Large intestine (tissue), 3 donors: Measurements from ENCODE around the gene CYP2E1. TPM values are rescaled to one million over a fixed set of nuclear protein-coding genes. Genes with fewer than 3 reads are reported as not detected.

Experiments used
- DNase-seq, 2 donors: peaks; one replicate each; pipeline versions ENCODE4 v3.0.0 to v3.0.0-alpha.2; 2013
- H3K27ac ChIP-seq: one replicate; pipeline ENCODE4 v1.5.1; 2013; ENCODE audit warnings: low read length
- H3K27me3 ChIP-seq: 2 replicates; pipeline ENCODE4 v1.6.1; 2013; ENCODE audit warnings: low read length; ENCODE audit not compliant: control insufficient read depth, insufficient read depth
- H3K36me3 ChIP-seq: 2 replicates; pipeline ENCODE4 v1.6.1; 2013; ENCODE audit warnings: low read length; ENCODE audit not compliant: control insufficient read depth, insufficient read depth
- H3K4me1 ChIP-seq: one replicate; pipeline ENCODE4 v1.6.1; 2013; ENCODE audit warnings: low read length; ENCODE audit not compliant: control insufficient read depth, insufficient read depth
- H3K4me3 ChIP-seq: one replicate; pipeline ENCODE4 v1.5.1; 2013; ENCODE audit warnings: low read length
- H3K9me3 ChIP-seq: one replicate; pipeline ENCODE4 v1.6.1; 2013; ENCODE audit warnings: mild to moderate bottlenecking, low read depth, low read length, moderate library complexity; ENCODE audit not compliant: control insufficient read depth
- WGBS: methylation state at CpG from one replicate; pipeline ENCODE4 v1.1.5; 2013; ENCODE audit warnings: low lambda C conversion rate; ENCODE audit not compliant: insufficient coverage; 5-methylcytosine and 5-hydroxymethylcytosine counted together
- polyA plus RNA-seq: library from polyadenylated mRNA; unstranded; fragments of 120-200 nt; gene quantifications from one replicate; pipeline ENCODE4 v1.2.1, GENCODE V29; 2013

The CYP2E1 gene
- polyA plus RNA-seq, 1 donor, result 1.3 TPM

- no peak for DNase-seq
- no CpG with 5 or more reads among the region's 1 CpG for WGBS
- H3K27ac ChIP-seq, result no peak overlapping the region
- no peak overlapping the region for H3K4me3 ChIP-seq
- H3K27me3 ChIP-seq, result no peaks in the 10 kb centered on the region
- H3K9me3 ChIP-seq, result no peaks in the 10 kb centered on the region
- H3K4me1 ChIP-seq, result no peaks in the 10 kb centered on the region
- H3K36me3 ChIP-seq, result no peaks in the 10 kb centered on the region
Observed at GRCh38 chr10:133544506-133544905, 17.3 kb downstream of the CYP2E1 start.

GRCh38 chr10:133554600-133554999, 27.4 kb downstream of the CYP2E1 start:
- Histone ChIP-seq H3K27me3 (no peaks in the 10 kb centered on the region), H3K27ac (no peak overlapping the region), H3K4me3 (no peak overlapping the region), H3K4me1 (no peaks in the 10 kb centered on the region), H3K9me3 (no peaks in the 10 kb centered on the region), H3K36me3 (no peaks in the 10 kb centered on the region)
- no CpG with 5 or more reads among the region's 4 CpGs for WGBS
- DNase-seq, result no peak

GRCh38 chr10:133555521-133555920, 28.4 kb downstream of the CYP2E1 start:
- H3K27ac ChIP-seq, result no peak overlapping the region
- no CpG with 5 or more reads among the region's 8 CpGs for WGBS
- no peaks in the 10 kb centered on the region for H3K27me3 ChIP-seq
- H3K9me3 ChIP-seq, result no peaks in the 10 kb centered on the region
- no peak overlapping the region for H3K4me3 ChIP-seq
- no peak for DNase-seq
- no peaks in the 10 kb centered on the region for H3K36me3 ChIP-seq
- H3K4me1 ChIP-seq, result no peaks in the 10 kb centered on the region

- Histone ChIP-seq H3K27me3 (no peaks in the 10 kb centered on the region), H3K27ac (no peak overlapping the region), H3K4me1 (no peaks in the 10 kb centered on the region), H3K9me3 (no peaks in the 10 kb centered on the region), H3K36me3 (no peaks in the 10 kb centered on the region), H3K4me3 (no peak overlapping the region)
- WGBS, result 67% methylated on average over 1 of the region's 3 CpGs
- DNase-seq, result no peak
Observed at GRCh38 chr10:133557381-133557780, 30.2 kb downstream of the CYP2E1 start.

GRCh38 chr10:133559216-133559615, 32.1 kb downstream of the CYP2E1 start:
- Histone ChIP-seq H3K36me3 (no peaks in the 10 kb centered on the region), H3K9me3 (no peaks in the 10 kb centered on the region), H3K27me3 (no peaks in the 10 kb centered on the region), H3K27ac (no peak overlapping the region), H3K4me3 (no peak overlapping the region), H3K4me1 (no peaks in the 10 kb centered on the region)
- 60% methylated on average over 1 of the region's 11 CpGs for WGBS
- DNase-seq, result no peak

GRCh38 chr10:133564816-133565215, 37.7 kb downstream of the CYP2E1 start:
- no peaks in the 10 kb centered on the region for H3K36me3 ChIP-seq
- peaks cover 2% of the 10 kb centered on the region for H3K27me3 ChIP-seq
- no CpG with 5 or more reads among the region's 12 CpGs for WGBS
- no peak overlapping the region for H3K4me3 ChIP-seq
- H3K9me3 ChIP-seq, result peaks cover 35% of the 10 kb centered on the region
- no peak for DNase-seq
- H3K27ac ChIP-seq, result no peak overlapping the region
- no peaks in the 10 kb centered on the region for H3K4me1 ChIP-seq

- peaks cover 2% of the 10 kb centered on the region for H3K27me3 ChIP-seq
- no peaks in the 10 kb centered on the region for H3K4me1 ChIP-seq
- no peak within 1 kb of the TSS for H3K27ac ChIP-seq
- no peak within 1 kb of the TSS for H3K4me3 ChIP-seq
- H3K36me3 ChIP-seq, result no peaks in the 10 kb centered on the region
- no peak for DNase-seq
- H3K9me3 ChIP-seq, result peaks cover 35% of the 10 kb centered on the region
- WGBS, result no CpG with 5 or more reads among the region's 77 CpGs
Observed at GRCh38 chr10:133565441-133566294, 38.5 kb downstream of the CYP2E1 start, which contains the start of gene SYCE1. TSS of gene SYCE1 (minus strand) at chr10:133565583. CDS start at chr10:133565529, 54 bp downstream.

- peaks cover 2% of the 10 kb centered on the region for H3K27me3 ChIP-seq
- no peak overlapping the region for H3K27ac ChIP-seq
- no peak for DNase-seq
- no peak overlapping the region for H3K4me3 ChIP-seq
- H3K9me3 ChIP-seq, result peaks cover 35% of the 10 kb centered on the region
- no CpG with 5 or more reads among the region's 5 CpGs for WGBS
- H3K36me3 ChIP-seq, result no peaks in the 10 kb centered on the region
- no peaks in the 10 kb centered on the region for H3K4me1 ChIP-seq
Observed at GRCh38 chr10:133567119-133567518, 40.0 kb downstream of the CYP2E1 start.

- Histone ChIP-seq H3K27me3 (peaks cover 2% of the 10 kb centered on the region), H3K4me3 (no peak overlapping the region), H3K9me3 (peaks cover 35% of the 10 kb centered on the region), H3K27ac (no peak overlapping the region), H3K36me3 (no peaks in the 10 kb centered on the region), H3K4me1 (no peaks in the 10 kb centered on the region)
- no CpG with 5 or more reads among the region's 29 CpGs for WGBS
- no peak for DNase-seq
Observed at GRCh38 chr10:133567609-133568286, 40.6 kb downstream of the CYP2E1 start.

- no CpG with 5 or more reads among the region's 22 CpGs for WGBS
- Histone ChIP-seq H3K4me3 (no peak overlapping the region), H3K36me3 (no peaks in the 10 kb centered on the region), H3K27me3 (peaks cover 2% of the 10 kb centered on the region), H3K27ac (no peak overlapping the region), H3K4me1 (no peaks in the 10 kb centered on the region), H3K9me3 (peaks cover 35% of the 10 kb centered on the region)
- no peak for DNase-seq
Observed at GRCh38 chr10:133568287-133568614, 41.1 kb downstream of the CYP2E1 start.
